GM18867 (cell line): Measurements from ENCODE around the gene MYOG.

Experiments
- ATAC-seq: cut with Tn5 transposase; IDR thresholded peaks from one replicate; pipeline ENCODE4 v1.9.1; 2021; ENCODE audit warnings: mild to moderate bottlenecking, moderate library complexity; ENCODE audit not compliant: unreplicated experiment

The MYOG gene

DNA sequence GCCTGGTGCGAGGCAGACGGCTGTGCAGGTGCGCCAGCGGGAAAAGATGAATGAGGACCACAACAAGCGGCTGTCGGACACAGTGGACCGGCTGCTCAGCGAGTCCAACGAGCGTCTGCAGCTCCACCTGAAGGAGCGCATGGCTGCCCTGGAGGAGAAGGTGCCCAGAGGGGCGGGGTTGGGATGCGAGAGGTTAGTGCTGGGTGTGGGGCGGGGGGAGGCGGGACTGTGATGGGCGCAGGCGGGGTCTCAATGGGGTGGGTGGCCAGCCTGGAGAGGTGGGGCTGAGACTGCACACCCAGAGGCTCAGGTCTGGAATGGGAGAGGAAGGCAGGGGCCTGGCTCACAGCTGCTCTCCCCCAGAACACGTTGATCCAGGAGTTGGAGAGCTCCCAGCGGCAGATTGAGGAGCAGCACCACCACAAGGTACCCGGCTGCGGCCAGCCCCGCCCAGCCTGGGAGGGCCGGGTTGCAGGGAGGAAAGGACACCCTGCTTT lies 37.2 kb downstream of the MYOG start:
- no peak for ATAC-seq

DNA sequence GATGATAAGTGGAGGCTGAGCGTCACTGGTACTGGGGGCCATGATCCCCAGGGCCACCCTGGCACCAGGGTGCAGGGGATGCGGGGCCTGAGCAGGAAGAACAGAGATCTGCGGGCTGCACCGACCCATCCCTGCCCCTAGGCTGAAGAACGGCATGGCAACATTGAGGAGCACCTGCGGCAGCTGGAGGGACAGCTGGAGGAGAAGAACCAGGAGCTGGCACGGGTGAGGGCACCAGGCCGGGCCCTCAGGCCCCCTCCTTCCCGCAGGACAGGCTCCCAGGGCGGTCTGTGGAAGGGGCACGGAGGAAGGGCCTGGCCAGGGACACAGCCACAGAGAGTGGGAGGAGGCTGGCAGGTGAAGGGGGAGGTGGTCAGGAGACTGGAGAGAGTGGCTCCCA lies 37.7 kb downstream of the MYOG start:
- no peak for ATAC-seq

DNA sequence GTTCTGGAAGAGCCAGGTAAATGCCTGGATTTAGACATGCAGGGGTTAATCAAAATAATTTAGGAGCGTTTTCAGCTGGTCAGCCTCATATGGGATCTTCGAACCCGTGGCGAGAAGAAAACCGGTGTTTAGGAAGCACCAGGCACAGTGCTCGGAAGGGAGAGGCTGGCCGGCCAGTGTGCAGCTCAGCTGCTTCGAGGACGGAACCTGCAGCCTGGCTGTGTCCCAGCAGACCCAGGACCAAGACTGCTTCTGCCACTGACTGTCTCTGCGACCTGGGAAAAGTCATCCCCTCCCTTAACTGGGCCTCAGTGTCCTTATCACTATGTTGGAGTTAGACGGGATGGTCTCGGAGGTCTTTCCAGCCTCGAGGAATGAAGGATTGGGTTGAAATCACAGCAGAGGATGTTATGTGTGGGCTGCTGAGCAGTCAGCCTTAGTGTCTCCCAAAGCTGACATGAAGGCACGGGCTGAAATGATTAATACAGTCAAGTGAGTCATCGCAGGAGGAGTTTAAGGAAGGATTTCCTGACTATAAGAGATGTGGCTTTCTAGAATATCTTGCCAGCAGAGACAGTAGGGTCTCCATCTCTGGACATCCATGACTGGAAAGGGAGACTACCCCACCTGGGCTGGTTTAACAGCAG lies 38.7 kb downstream of the MYOG start:
- no peak for ATAC-seq

DNA sequence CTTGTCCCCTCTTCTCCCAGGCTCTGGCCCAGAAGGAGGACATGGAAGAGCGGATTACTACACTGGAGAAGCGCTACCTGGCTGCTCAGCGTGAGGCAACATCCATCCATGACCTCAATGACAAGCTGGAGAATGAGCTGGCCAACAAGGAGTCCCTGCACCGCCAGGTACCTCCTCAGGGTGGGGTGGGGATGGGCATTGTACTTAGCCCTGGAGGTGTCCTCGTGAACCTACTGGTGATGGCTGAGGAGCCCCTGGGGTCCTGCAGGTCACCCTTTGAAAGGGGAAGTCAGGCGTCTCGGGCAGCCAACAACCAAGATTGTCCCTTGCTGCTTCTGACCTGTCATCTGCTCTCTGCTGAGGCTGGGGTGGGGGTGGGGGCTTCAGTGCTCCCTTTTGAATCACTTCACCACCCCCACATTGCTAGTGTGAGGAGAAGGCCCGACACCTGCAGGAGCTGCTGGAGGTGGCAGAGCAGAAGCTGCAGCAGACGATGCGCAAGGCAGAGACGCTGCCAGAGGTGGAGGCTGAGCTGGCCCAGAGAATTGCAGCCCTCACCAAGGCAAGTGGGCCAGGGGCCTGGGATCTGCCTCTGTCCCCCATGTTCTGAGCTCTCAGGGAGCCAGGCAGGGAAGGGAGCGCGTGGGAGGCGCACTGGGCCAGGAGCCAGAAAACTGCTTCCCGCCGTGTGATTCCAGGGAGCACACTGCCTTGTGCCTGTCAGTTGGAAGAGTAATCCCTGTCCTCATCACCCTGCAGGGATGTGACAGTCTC lies 39.8 kb downstream of the MYOG start:
- ATAC-seq, result no peak

DNA sequence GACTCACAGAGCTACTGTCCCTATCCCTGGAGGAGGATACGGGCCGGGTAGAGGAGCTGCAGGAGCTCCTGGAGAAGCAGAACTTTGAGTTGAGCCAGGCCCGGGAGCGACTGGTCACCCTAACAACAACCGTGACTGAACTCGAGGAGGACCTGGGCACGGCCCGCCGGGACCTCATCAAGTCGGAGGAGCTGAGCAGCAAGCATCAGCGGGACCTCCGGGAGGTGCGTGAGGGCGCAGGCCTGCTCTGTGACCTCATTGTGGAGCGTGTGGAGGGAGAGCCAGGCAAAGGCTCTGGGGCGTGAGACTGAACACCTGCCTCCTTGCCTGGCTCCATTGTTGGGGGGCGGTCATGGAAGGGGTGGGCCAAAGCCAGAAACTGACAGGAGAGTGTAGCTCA lies 40.5 kb downstream of the MYOG start:
- no peak for ATAC-seq

DNA sequence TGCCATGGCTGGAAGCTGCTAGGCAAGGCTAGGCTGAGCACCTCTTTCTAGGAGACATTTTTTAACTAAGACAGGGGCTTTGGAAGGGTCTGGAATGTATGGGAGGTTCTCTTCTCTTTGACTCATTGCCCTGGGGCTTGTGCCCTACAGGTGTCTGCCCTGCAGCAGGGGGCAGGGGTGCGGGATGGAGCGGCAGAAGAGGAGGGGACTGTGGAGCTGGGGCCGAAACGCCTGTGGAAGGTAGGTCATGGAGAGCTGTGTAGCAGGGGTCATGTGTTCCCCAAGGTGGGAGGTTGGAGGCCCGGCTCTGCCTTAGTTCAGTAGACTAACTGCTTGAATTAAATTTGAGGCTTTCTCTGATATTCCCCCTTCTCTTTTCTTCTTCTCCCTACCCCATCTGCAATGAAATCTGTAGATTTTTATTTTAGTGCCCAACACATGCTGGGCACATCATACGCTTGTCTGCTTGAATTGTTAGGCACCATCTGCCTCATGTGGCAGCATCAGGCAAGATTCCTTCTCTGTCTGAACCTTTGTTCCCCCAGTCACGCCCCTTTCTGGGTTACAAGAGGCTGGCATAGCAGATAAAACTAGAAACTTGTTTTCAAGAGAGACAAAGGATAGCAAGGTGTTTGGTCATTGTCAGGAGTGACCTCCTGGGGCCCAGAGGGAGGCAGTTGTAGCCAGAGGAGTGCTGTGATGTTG lies 41.1 kb downstream of the MYOG start:
- no peak for ATAC-seq

DNA sequence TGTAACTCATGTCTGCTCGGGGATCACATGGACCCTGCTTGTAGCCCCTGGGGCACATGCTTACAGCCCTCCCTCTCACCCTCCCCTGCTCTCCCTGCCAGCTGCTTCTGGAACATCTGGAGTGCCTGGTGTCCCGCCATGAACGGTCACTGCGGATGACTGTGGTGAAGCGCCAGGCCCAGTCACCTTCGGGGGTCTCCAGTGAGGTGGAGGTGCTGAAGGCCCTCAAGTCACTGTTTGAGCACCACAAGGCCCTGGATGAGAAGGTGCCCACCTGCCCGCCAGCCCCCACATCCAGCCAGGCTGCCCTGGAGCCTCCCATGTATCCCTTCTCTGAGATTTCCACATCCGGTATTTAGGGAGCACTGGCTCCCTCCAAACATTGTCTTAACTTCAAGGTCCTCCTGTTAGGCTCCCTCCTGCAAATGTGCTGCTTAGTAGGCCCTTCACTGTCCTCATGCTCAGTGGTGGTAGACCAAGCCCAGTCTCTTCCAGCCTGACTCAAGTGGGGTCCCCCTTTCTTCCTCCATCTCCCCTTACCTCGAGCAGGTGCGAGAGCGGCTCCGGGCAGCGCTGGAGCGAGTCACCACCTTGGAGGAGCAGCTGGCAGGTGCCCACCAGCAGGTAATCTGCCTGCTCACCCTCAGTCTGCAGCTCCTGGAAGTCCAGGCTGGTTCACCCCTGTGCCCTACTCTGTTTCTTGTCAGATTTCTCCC lies 41.8 kb downstream of the MYOG start:
- ATAC-seq, result no peak

DNA sequence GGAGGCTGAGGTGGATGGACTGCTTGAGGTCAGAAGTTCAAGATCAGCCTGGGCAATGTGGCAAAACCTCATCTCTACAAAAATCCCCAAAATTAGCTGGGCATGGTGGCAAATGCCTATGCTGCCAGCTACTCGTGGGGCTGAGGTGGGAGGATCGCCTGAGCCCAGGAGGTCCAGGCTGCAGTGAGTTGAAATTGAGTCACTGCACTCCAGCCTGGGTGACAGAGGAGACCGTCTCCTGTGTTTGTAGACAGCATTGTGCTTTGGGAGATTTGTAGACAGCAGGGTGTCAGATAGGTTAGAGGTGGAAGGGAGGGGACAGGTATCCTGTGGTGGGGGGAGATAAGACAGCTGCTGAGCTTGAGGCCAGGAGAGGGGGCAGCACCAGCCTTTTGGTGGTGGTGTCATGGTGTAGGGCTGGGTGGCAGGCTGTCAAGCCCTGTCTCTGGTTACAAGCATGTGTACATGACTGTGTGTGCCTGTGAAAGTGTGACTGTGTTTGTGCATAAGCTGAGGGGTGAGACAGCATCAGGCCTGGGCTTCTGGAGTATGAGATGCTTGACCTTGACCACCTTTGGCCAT lies 44.4 kb downstream of the MYOG start:
- ATAC-seq, result no peak

DNA sequence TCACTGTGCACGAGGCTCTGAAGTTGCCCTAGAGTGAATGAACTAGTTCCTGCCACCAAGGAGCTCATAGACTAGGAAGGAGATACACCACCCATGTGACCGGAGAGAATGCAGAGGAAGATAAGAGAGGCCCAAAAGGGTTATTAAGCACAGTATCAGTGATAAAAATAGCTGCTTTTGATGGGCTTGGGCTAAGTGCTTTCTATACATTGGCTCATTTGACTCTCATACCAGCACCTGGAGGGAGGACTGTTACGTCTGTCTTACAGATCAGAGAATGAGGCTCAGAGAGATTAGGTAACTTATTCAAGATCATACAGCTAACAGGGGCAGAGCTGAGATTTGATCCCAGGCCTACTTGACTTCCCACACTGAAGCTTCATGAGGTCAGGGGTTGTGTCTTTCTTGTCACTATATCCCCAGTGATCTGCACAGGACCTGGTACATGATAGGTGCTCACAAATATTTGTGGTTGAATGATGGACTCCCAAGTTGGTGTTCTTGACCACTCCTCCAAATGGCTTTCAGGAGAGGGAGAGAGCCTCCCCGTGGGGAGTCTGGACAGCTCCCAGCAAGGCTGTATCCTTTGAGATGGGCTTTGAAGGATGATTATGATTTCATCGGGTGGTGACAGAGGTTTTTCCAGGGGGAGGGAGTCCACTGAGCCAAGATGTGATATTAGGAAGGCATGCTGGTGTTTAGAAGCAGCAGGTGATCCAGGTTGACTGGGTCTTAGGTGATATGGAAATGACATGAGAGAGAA lies 45.1 kb downstream of the MYOG start:
- no peak for ATAC-seq

DNA sequence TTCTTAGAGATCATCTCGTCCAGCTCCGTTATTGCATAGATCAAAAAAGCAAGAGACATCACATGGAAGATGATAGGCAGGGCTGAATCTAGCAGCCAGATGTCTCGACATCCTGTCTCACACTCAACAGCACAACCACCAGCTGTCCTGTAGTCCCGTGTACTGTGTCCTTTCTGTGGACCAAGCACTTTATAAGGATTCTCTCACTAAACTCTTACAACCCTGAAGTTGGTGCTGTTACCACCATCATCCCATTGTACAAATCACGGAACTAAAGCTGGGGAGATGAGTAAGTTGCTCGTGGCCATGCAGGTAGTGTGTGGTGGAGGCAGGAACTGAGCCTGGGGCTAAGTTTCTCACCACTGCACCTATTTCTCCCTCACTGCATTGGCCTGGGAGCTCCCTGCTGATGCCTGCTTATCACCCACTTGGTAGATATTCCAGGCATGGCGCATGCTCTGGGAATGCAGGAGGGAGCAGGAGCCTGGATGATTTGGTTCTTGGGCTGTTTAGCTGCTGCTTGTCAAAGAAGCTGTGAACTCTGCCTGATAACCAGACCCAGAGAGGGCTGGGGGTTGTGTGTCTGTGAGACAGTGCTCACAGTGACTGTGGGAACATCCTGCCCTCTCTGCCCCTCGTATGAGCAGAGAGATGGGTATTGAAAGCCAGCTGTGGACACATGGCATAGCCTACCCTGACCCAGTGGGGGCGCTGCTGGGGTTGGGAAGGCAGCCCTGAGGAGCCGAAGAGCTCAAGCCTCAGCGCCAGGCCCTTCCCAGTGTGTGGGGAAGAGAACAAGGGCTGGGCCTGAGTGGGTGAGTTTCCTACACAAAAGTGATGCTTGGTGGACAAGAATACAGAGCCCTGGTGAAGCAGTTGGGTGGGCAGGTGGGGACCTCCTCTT lies 46.0 kb downstream of the MYOG start:
- ATAC-seq, result peak; percentile 11

DNA sequence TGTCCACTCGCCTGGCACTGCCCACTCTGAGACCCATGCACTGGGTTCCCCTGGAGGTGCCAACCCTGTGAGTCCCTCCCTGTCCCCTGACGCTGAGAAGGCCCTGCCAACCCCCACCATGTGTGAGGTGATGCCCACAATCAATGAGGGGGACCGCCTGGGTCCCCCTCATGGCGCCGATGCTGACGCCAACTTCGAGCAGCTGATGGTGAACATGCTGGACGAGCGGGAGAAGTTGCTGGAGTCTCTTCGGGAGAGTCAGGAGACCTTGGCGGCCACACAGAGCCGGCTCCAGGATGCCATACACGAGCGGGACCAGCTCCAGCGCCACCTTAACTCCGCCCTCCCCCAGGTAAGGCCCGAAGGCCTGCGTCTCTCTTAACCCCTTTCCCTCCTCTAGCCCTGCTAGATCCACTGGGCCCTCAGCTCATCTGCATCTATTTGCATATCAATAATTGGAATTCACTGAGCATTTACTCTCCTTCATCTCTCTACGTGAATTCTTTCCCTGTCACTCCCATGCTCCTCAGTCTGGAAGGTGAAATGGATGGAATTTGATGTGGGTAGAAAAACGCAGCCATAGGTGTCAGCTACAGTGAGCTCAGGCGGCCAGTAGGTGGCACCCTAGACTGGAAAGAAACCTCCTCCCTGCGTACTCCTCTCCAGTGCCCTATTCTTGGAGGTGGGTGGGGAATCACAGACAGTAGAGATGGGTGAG lies 46.8 kb downstream of the MYOG start:
- peak; percentile 58 for ATAC-seq

DNA sequence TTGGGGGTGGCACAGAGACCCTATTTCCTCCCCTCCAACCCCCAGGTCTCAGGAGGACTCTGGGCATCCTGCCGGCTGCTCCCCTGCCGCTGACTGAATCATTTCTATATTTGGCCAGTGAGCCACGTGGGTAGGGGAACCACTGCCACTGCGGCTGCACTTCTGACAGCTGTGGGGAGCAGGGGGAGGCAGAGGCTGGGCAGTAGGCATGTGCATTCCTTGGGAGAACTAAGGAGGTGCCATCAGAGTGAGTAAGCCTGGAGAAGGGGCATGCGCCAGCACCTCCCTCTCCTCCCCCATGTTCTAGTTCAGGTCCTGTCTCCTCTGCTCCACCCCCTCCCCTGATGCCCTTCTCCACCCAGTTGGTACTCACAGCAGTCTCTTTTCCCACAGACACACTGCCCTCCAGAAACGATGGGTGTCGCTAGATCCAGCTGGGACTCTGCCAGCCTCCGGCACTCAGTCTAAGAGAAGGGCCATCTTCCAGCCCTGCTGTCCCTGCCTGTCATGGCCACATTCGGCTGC lies 47.5 kb downstream of the MYOG start:
- no peak for ATAC-seq

DNA sequence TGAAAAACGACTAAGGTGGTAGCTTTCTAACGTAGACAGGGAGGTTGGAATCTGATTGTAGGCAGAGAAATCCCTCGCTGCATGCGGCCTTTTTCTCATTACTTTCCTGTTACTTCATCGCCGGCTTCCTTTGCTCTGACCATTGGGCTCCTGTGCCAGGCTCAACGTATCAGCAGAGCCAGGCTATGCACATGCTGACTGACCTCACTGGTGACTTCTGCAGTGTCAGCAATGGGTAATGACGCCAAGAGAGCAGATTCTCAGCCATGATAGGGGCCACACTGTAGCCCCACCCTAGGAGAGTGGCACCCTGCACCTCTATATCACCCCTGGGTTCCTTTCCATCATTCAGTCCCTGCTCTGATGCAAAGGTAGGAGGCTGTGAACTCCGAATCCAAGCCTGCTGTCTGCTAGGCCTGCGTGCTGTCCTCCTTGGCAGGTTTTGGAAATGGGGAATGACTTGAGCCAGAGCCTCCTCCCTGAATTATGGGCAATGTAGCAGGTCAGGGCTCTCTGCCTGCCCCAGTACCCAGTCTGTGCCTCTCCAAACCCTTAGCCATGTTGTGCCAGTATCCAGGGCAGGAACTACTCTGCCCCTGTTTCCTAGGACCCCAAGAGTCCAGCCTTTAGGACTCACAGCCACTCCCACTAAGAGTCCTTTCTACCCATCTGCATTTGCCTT lies 48.2 kb downstream of the MYOG start:
- no peak for ATAC-seq

DNA sequence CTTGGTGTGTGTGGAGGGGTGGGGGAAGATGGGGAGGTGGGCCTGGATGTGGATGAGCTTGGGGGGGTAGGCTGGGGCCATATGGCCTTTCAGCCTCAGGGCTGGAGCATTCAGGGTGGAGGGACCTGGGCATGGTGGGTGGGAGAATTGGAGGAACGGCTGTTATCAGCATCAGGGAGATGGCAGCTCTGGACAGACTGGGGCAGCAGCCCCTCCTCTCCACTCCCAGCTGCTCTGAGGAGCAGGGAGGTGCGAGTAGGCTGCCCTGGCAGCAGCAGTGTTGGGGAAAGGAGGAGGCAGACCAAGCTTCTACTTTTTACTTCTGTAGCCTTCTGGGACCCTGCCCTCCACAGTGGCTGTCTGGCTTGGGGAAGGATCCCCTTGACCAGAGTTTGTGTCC lies 49.3 kb downstream of the MYOG start:
- no peak for ATAC-seq

DNA sequence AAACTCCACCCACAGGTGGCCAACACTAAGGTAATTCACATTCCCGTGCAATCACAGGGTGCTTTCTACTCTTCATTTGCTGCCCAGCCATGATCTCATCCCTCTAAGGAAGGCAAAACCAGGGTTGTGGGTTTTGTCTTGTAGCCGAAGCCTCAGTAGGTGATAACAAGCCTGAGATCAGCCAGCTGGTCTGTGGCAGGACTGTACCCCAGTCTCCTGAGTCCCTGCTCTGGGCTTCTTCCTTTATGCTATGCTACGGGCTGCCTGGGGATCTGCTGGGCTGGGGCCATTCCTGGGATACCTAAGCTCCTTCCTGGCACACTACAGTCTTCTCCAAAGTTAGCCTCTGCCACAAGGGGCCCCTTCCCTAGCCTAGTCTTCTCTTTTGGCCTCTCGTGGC lies 49.7 kb downstream of the MYOG start:
- no peak for ATAC-seq

DNA sequence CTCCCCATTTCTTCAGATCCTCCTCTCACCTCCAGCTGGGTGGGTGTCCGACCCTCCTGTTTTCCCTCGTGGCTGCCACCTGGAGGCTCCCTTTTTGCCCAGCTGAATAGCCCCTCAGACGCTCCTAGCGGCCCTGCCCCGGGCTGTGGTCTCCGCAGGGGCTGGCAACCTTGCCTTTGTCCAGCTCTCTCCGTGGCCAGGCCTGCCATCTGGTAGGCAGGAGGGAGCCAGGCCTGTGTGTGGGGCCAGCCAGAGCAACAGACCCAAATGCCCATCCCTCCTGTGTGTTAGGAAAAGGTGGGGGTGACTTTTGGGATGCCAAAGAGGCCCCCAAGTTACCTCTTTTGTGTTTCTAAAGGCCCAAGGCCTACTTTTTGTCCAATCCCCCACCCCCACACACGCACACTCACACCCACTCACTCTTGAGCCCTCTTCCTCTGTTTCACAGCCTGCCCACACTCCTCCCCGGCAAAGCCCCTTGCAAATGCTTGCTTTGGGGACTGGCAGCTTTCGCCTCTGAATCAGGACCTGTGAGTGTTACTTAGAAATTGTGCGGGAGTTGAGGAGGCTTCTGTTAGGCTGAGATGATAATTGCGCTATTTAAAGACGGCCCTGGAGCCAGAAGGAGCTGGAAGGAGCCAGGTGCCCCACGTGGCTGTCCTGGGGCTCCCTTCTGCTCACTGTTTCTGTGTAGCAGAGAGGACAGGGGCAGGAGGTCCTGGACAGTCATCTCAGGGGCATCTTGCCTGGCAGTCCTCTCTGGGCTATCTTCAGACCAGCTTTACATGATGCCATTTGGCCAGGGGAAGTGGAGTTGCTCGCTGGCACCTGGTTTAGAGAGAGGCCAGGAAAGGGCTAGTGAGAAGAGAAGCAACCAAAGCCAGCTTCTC lies 50.5 kb downstream of the MYOG start:
- no peak for ATAC-seq
